Upper lobe of right lung (tissue), 1 donor: ENCODE measurements around the gene PCSK9. TPM values are rescaled to one million over a fixed set of nuclear protein-coding genes. Genes with fewer than 3 reads are reported as not detected.

ENCODE experiments used
- ATAC-seq: fragments of 200-7000 bp; cut with Tn5 transposase; one replicate; pipeline ENCODE4 v1.9.1; 2020; ENCODE audit warnings: mild to moderate bottlenecking, moderate library complexity
- DNase-seq: peaks from one replicate; pipeline ENCODE4 v3.0.0-alpha.2; 2020
- H3K27ac ChIP-seq: fragments of 200-600 bp; one replicate; pipeline ENCODE4 v1.8.0; 2022
- H3K27me3 ChIP-seq: fragments of 200-600 bp; one replicate; pipeline ENCODE4 v1.8.0; 2022; ENCODE audit warnings: mild to moderate bottlenecking
- H3K36me3 ChIP-seq: fragments of 200-600 bp; one replicate; pipeline ENCODE4 v1.8.0; 2022
- H3K4me1 ChIP-seq: fragments of 200-600 bp; one replicate; pipeline ENCODE4 v1.8.0; 2022
- H3K4me3 ChIP-seq: fragments of 200-600 bp; one replicate; pipeline ENCODE4 v1.8.0; 2022; ENCODE audit warnings: mild to moderate bottlenecking
- H3K9me3 ChIP-seq: fragments of 200-600 bp; one replicate; pipeline ENCODE4 v1.8.0; 2022
- intact Hi-C: fragments of 100-400 bp; cut with DNase I; formaldehyde crosslinking; loops from one replicate; pipeline ENCODE4 v1.11.0; 2022
- total RNA-seq: library from RNA; stranded (reverse); fragmentation: NEBNext Ultra II Directional; extraction: Animal tissue kit (Norgen Biotek cat#: 25700); gene quantifications from one replicate; pipeline ENCODE4 v1.2.1, GENCODE V29; 2021
- TF ChIP-seq, protein P1 (sequence below): fragments of 200-600 bp; IDR thresholded peaks from one replicate; pipeline ENCODE4 v1.8.0; 2022; ENCODE audit warnings: antibody characterized with exemption
- donor health status: DM: no; HTN: yes; CAD: no; lungs with severe emphysema.

The PCSK9 gene
- total RNA-seq, 1 donor from 2014 or later = 23.5 TPM

DNA sequence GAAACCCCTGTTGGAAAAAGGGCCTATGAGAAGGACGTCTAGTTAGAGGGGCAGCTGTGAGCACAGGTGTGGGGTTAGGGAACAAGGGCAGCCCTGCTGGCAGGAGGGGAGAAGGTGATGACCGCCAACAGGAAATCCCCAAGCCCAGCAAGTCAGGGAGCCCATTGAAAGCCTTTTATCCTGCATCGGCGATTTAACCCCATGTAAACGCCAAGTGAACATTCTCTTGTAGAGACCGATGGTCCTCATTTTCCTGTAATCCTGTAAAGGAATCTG is 41.7 kb upstream of the PCSK9 start:
- H3K4me1 ChIP-seq = no peaks in the 10 kb centered on the region
- no peaks in the 10 kb centered on the region for H3K36me3 ChIP-seq
- H3K4me3 ChIP-seq = no peak overlapping the region
- peaks cover 54% of the 10 kb centered on the region for H3K27me3 ChIP-seq
- ATAC-seq = no peak
- TF ChIP-seq, protein P1, sequence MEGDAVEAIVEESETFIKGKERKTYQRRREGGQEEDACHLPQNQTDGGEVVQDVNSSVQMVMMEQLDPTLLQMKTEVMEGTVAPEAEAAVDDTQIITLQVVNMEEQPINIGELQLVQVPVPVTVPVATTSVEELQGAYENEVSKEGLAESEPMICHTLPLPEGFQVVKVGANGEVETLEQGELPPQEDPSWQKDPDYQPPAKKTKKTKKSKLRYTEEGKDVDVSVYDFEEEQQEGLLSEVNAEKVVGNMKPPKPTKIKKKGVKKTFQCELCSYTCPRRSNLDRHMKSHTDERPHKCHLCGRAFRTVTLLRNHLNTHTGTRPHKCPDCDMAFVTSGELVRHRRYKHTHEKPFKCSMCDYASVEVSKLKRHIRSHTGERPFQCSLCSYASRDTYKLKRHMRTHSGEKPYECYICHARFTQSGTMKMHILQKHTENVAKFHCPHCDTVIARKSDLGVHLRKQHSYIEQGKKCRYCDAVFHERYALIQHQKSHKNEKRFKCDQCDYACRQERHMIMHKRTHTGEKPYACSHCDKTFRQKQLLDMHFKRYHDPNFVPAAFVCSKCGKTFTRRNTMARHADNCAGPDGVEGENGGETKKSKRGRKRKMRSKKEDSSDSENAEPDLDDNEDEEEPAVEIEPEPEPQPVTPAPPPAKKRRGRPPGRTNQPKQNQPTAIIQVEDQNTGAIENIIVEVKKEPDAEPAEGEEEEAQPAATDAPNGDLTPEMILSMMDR = no peak
- no peak overlapping the region for H3K27ac ChIP-seq
- H3K9me3 ChIP-seq = no peaks in the 10 kb centered on the region
- no peak for DNase-seq
- intact Hi-C loops = loop anchor here (5.0 kb wide), 1 partner anchor 50 kb away; no protein-coding TSS in a partner anchor

DNA sequence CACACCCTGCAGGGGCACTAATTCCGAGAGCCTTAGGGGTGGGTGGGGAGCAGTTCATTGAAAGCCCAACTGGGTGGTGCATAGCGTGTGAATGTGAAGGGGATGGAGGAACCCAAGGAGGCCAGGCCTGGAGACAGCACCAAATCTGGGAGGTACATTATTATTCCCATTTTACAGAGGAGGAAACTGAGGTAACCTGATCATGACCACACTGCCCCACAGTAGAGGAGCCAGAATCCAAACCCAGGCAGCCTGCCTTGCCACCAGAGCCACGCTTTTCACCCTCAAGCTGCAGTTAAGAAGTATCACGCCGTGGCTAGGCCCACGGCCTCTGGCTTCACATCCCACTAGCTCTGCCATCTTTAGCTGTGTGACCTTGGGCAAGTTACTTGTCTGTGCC is 41.2 kb upstream of the PCSK9 start:
- Histone ChIP-seq H3K27me3 (peaks cover 54% of the 10 kb centered on the region), H3K4me3 (no peak overlapping the region), H3K9me3 (no peaks in the 10 kb centered on the region), H3K36me3 (no peaks in the 10 kb centered on the region), H3K27ac (no peak overlapping the region), H3K4me1 (no peaks in the 10 kb centered on the region)
- ATAC-seq = no peak
- intact Hi-C loops = loop anchor here (5.0 kb wide), 1 partner anchor 51 kb away; no protein-coding TSS in a partner anchor
- no peak for DNase-seq
- TF ChIP-seq, protein P1 = no peak

DNA sequence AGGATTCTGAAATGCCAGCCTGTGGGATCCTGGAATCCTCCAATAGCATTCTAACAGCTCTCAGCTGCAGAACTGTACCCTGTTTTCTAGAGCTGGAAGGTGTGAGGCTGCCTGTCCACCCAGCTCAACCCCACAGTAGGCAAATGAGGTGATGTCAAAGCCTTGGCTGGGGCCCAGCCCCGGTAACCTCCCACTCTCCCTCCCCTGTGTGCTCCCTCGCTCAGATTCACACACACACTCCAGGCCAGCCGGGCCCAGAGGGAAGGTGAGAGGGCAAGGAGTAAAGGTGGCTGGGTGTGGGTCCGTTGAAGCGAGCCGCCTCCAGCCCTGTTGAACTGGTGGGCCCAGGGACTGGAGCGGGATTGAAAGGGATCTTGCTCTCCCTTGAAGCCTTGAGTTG is 40.7 kb upstream of the PCSK9 start, which contains the start of gene BSND:
TSS of gene BSND (plus strand) at position 257 of the 400 bp plus-strand sequence. CDS start 254 bp downstream, outside the sequence.
- H3K4me1 ChIP-seq = no peaks in the 10 kb centered on the region
- no peak within 1 kb of the TSS for H3K4me3 ChIP-seq
- no peak within 1 kb of the TSS for H3K27ac ChIP-seq
- no peaks in the 10 kb centered on the region for H3K9me3 ChIP-seq
- TF ChIP-seq, protein P1 = no peak
- DNase-seq (no peak), ATAC-seq (no peak)
- intact Hi-C loops = loop anchor here (5.0 kb wide), 1 partner anchor 51 kb away; no protein-coding TSS in a partner anchor
- peaks cover 54% of the 10 kb centered on the region for H3K27me3 ChIP-seq
- H3K36me3 ChIP-seq = no peaks in the 10 kb centered on the region

DNA sequence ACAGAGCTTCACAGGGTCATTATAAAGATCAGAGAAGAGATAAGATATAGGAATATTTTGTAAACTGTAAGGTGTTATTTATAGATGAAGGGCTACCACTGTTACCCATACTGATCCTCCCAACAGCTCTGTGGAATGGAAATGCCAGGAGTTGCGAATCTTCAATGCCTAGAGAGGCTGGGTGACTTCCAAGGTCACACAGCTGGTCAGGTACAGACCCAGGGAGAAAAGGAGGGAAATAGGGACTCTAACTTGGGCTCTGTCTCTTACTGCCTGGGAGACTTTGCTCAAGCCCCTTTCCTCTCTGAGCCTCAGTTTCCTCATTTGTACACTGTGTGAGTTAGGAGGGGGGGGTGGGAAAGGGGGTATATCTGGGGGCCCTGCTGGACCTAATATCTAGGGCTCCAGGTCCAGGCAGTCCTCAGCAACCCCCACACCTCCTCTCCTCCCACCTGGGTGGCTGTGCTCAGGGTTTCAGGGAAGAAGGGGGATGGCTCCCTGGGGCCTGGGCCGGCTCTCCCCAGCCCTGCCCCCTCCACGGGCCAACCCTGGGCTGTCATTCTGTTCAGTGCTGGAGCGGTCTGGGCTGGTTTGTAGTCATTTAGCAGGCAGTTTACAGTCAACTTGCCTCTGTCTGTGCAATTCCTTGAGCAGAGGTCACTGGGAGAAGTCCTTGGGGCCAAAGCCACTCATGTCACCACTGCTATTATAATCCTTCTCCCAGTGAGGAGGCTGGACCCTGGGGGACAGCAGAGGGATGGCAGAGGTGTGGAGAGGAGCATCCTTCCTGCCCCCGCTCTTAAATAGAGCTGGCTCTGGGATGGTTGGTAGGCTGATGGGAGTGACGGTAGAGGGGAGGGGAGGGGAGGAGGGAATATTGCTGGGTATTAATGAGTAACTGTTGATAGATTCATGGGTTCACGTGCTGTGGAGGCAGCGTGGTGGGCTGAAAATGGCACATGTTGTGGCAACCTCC is 39.0 kb upstream of the PCSK9 start:
- H3K4me3 ChIP-seq = no peak overlapping the region
- ATAC-seq (no peak), DNase-seq (no peak)
- peaks cover 50% of the 10 kb centered on the region for H3K27me3 ChIP-seq
- H3K4me1 ChIP-seq = no peaks in the 10 kb centered on the region
- no peaks in the 10 kb centered on the region for H3K36me3 ChIP-seq
- no peak overlapping the region for H3K27ac ChIP-seq
- intact Hi-C loops = no loop called here
- H3K9me3 ChIP-seq = no peaks in the 10 kb centered on the region
- TF ChIP-seq, protein P1 = no peak

DNA sequence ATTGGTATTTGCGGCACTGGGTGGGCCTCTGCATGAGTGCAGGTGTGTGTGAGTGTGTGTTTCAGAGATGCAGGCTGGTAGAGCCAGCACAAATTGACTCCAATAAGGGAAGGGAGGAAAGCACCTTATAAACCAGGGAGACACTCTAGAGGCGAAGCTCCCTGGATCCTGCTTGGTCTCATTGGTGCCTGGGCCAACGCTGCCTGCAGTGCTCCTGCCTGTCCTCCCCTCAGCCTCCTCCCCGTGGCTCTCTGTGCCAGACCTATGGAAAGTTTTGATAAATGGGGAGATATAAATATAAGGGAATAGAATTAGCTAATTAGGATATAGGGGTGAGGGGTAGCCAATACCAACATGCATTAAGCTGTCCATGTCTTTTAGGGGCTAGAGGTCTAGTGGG is 38.0 kb upstream of the PCSK9 start:
- ATAC-seq (no peak), DNase-seq (no peak)
- no peak overlapping the region for H3K4me3 ChIP-seq
- no peaks in the 10 kb centered on the region for H3K36me3 ChIP-seq
- peaks cover 41% of the 10 kb centered on the region for H3K27me3 ChIP-seq
- intact Hi-C loops = no loop called here
- no peak overlapping the region for H3K27ac ChIP-seq
- TF ChIP-seq, protein P1 = no peak
- H3K9me3 ChIP-seq = no peaks in the 10 kb centered on the region
- no peaks in the 10 kb centered on the region for H3K4me1 ChIP-seq
